ENCODE results near the gene SRSF5. TPM values are rescaled to one million over a fixed set of nuclear protein-coding genes. Genes with fewer than 3 reads are reported as not detected.

SRSF5 gene
- total RNA-seq, 6 experiments from 2014 or later, result 82.3 to 204 (median 126) TPM

DNA sequence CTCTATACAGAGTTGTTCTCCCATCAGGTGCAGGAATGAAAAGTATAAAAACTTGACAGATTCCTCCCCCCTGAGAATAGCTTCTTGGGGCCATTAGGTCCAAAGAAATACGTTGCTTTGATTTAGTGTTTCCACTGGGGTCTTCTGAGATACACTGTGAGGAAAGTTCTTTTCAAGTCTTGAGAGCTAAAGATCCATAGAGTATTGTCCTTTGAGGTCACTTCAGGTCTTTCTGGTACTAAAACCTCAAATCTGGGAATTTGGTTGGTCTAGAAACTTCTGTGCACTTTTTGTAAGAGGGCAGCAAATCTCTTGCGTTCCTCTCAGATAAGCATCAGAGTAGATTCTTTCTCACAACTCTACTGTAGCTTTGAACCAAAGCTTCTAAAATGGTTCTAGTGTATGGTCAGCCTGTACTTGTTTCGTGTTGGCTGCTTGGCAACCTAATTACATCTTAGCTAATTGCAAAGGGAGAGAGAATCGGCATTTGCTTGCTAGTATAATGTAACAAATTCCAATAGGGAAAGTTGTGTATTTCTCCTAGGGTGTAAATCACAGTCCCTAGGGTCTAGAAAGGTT, 10.0 kb downstream of the SRSF5 start:
- DNase-seq, result no peak
- Histone ChIP-seq H3K4me3 (no peak overlapping the region), H3K27me3 (no peaks in the 10 kb centered on the region), H3K9me3 (no peaks in the 10 kb centered on the region), H3K27ac (no peak overlapping the region), H3K4me1 (peaks cover 0 to 39% (median 13%) of the 10 kb centered on the region in 4 donors), H3K36me3 (peaks cover 4 to 92% (median 38%) of the 10 kb centered on the region in 4 donors)
- no peak for TF ChIP-seq POLR2A (IDR thresholded peaks at IDR 0.05)
- TF ChIP-seq, protein P1, sequence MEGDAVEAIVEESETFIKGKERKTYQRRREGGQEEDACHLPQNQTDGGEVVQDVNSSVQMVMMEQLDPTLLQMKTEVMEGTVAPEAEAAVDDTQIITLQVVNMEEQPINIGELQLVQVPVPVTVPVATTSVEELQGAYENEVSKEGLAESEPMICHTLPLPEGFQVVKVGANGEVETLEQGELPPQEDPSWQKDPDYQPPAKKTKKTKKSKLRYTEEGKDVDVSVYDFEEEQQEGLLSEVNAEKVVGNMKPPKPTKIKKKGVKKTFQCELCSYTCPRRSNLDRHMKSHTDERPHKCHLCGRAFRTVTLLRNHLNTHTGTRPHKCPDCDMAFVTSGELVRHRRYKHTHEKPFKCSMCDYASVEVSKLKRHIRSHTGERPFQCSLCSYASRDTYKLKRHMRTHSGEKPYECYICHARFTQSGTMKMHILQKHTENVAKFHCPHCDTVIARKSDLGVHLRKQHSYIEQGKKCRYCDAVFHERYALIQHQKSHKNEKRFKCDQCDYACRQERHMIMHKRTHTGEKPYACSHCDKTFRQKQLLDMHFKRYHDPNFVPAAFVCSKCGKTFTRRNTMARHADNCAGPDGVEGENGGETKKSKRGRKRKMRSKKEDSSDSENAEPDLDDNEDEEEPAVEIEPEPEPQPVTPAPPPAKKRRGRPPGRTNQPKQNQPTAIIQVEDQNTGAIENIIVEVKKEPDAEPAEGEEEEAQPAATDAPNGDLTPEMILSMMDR (IDR thresholded peaks at IDR 0.05), result no peak
- WGBS (ENCODE audit: insufficient coverage, low coverage, low lambda C conversion rate, missing lambda C conversion rate), result 72% methylated on average over 3 of the region's 4 CpGs
- ATAC-seq, result no peak
- intact Hi-C loops (cut with DNase I), result no loop called here

DNA sequence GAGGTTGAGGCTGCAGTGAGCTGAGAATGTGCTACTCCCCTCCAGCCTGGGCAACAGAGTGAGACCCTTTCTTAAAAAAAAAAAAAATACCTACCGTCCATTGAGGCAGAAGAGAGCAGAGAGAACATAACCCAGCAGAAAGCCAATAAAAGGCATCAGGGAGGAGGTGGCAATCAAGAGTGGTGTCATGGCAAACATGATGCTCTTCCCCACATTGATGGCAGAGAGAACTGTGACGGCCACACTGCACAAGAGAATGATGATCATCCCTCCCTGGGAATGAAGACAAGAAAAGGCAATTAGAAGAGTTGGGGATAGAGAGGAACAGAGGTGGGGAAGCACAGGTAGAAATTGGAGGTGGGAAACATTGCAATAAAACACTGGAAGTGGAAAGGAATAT, 12.1 kb downstream of the SRSF5 start:
- Histone ChIP-seq H3K4me1 (peaks cover 0 to 34% (median 12%) of the 10 kb centered on the region in 4 donors), H3K4me3 (no peak overlapping the region), H3K27me3 (no peaks in the 10 kb centered on the region), H3K36me3 (peaks cover 0 to 81% (median 28%) of the 10 kb centered on the region in 4 donors), H3K27ac (peak overlapping the region in 2 of 3 donors; percentile 6 to 76), H3K9me3 (no peaks in the 10 kb centered on the region)
- TF ChIP-seq, protein P1 (IDR thresholded peaks at IDR 0.05), result no peak
- TF ChIP-seq POLR2A (IDR thresholded peaks at IDR 0.05), result no peak
- intact Hi-C loops (cut with DNase I), result no loop called here
- ATAC-seq, result no peak
- DNase-seq, result no peak
- 84% methylated on average over 2 of the region's 2 CpGs for WGBS (ENCODE audit: insufficient coverage, low coverage, low lambda C conversion rate, missing lambda C conversion rate)

DNA sequence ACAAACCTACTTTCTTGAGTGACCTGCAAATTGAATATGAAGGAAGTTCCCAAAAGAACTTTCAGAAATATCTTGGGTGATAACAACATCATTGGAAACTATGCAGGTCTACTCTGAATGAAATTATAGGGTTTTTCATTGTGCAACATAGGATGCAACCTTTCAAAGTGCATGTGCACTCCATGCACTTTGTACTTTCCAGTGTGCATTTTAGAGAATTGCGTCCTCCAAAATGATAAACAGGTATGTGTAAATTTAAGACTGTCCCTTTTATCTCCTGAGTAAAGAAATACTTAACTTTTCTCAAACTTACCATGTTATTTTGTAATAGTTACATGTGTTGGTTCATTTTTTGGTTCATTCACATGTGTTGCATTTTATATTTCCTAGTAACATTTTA, 13.2 kb downstream of the SRSF5 start:
- 40% methylated on average over 1 of the region's 1 CpG for WGBS (ENCODE audit: insufficient coverage, low coverage, low lambda C conversion rate, missing lambda C conversion rate)
- peaks cover 0 to 71% (median 30%) of the 10 kb centered on the region in 4 donors for H3K36me3 ChIP-seq
- intact Hi-C loops (cut with DNase I), result no loop called here
- peak; percentile 60 to 72 (median 66) for ATAC-seq
- peaks cover 0 to 44% (median 14%) of the 10 kb centered on the region in 4 donors for H3K4me1 ChIP-seq
- no peaks in the 10 kb centered on the region for H3K27me3 ChIP-seq
- H3K9me3 ChIP-seq, result no peaks in the 10 kb centered on the region
- TF ChIP-seq, protein P1 (IDR thresholded peaks at IDR 0.05), result no peak
- TF ChIP-seq POLR2A (IDR thresholded peaks at IDR 0.05), result no peak
- no peak for DNase-seq
- H3K4me3 ChIP-seq, result no peak overlapping the region
- H3K27ac ChIP-seq, result peak overlapping the region in 2 of 3 donors; percentile 25 to 76

DNA sequence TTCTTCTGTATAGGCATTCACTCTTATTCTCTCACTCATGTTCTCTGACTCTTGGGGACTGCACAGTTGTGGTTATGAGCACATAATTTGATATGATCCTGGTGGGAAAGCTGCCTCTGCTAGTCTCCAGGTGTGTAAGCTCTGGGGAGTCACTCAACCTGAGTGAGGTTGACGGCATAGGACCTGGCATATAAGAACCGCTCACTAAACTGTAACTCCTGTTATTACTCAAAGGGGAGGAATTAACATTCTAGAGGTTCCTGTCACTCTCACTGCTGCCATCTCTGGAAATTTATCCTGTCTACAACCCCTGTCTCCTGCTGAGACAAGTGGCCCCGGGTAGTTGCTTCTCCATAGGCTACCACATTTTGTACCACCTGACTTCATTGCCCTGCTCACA, 14.0 kb downstream of the SRSF5 start:
- 81% methylated on average over 3 of the region's 3 CpGs for WGBS (ENCODE audit: insufficient coverage, low coverage, low lambda C conversion rate, missing lambda C conversion rate)
- peaks cover 0 to 53% (median 14%) of the 10 kb centered on the region in 4 donors for H3K4me1 ChIP-seq
- TF ChIP-seq, protein P1 (IDR thresholded peaks at IDR 0.05), result no peak
- no peak for TF ChIP-seq POLR2A (IDR thresholded peaks at IDR 0.05)
- DNase-seq, result no peak
- H3K27ac ChIP-seq, result peak overlapping the region in 2 of 3 donors; percentile 25 to 64
- H3K27me3 ChIP-seq, result no peaks in the 10 kb centered on the region
- H3K36me3 ChIP-seq, result peaks cover 0 to 66% (median 27%) of the 10 kb centered on the region in 4 donors
- no peak for ATAC-seq
- intact Hi-C loops (cut with DNase I), result no loop called here
- no peaks in the 10 kb centered on the region for H3K9me3 ChIP-seq
- H3K4me3 ChIP-seq, result no peak overlapping the region

All from right lobe of liver (tissue), 6 donors.